Fibroblast of lung (primary cell): ENCODE results near the gene DAGLB.

Experiments used
- EZH2 ChIP-seq: IDR thresholded peaks from 2 replicates; pipeline ENCODE4 v1.5.1; 2012; ENCODE audit warnings: low read length, control low read depth, mild to moderate bottlenecking; ENCODE audit errors: missing control alignments
- TF ChIP-seq, protein P1 (sequence below), 2 donors: IDR thresholded peaks in 1 of 2; conservative IDR thresholded peaks in 1 of 2; 1 replicate in 1 of 2; 2 replicates in 1 of 2; pipeline ENCODE4 v1.5.1; 2011 to 2012; ENCODE audit warnings: low read length in 2 of 2, control low read depth in 1 of 2, inconsistent platforms in 1 of 2, low read depth in 1 of 2, mild to moderate bottlenecking in 1 of 2

DNA sequence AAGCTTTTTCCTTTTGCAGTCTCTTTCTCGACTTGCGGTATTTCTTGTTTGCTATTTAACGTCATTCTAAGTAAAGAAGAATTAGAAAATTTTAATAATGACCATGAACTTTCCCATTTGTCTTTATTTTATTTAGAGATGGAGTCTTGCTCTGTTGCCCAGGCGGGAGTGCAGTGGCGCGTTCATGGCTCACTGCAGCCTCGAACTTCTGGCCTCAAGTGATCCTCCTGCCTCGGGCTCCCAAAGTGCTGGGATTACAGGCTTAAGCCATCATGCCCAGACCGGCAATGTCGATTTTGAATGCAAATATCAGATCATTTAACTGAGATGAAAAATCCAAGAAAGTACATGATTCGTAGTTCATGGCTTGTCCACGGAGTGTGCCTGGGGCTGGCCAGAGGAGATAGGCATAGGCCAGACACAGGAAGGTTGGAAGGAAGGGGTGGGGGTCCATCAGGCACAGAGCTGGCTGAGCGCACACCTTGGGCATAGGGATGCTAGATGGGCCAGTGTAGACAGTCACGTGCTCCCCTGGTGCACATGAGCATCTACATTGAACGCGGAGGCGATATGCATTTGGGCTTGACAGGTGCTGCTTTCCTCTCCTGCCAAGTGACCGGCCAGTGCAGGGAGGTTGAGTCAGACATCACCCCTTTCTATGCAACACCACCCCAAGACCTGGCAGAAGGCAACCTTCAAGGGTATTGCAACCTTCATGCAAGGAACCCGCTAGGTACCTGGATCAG, 38.9 kb upstream of the DAGLB start:
- TF ChIP-seq, protein P1, sequence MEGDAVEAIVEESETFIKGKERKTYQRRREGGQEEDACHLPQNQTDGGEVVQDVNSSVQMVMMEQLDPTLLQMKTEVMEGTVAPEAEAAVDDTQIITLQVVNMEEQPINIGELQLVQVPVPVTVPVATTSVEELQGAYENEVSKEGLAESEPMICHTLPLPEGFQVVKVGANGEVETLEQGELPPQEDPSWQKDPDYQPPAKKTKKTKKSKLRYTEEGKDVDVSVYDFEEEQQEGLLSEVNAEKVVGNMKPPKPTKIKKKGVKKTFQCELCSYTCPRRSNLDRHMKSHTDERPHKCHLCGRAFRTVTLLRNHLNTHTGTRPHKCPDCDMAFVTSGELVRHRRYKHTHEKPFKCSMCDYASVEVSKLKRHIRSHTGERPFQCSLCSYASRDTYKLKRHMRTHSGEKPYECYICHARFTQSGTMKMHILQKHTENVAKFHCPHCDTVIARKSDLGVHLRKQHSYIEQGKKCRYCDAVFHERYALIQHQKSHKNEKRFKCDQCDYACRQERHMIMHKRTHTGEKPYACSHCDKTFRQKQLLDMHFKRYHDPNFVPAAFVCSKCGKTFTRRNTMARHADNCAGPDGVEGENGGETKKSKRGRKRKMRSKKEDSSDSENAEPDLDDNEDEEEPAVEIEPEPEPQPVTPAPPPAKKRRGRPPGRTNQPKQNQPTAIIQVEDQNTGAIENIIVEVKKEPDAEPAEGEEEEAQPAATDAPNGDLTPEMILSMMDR (conservative IDR thresholded peaks at IDR 0.05 in 1 of 2, IDR thresholded peaks at IDR 0.05 in 1 of 2; ENCODE audit: low read depth in 1 of 2, low read length in 2 of 2), result no peak
- TF ChIP-seq EZH2, result no peak
